NCI-H526 (cell line): Measurements from ENCODE around the gene FBXO44.

Experiments
- DNase-seq, 2 experiments: peaks; one replicate each; lab custom pipeline; 2025; lab: John Stamatoyannopoulos, UW

The FBXO44 gene

DNA sequence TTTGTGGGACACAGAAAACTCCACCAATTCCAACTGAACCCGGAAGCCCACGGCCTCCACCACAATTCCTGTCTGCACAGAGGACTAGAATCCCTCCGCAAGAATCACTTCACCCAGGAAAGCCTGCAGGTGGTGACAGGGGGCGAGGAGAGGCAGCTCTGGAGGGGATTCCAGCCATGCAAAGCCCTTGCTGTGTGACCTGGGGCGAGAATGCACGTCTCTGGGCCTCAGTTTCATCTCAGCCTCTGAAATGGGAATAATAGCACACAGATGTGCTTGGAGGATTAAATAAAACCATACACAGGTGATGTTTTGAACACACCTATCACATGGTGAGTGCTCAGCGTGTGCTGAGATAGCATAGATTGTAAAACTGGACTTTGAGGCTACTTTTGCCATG is 14.6 kb upstream of the FBXO44 start:
- DNase-seq = no peak

DNA sequence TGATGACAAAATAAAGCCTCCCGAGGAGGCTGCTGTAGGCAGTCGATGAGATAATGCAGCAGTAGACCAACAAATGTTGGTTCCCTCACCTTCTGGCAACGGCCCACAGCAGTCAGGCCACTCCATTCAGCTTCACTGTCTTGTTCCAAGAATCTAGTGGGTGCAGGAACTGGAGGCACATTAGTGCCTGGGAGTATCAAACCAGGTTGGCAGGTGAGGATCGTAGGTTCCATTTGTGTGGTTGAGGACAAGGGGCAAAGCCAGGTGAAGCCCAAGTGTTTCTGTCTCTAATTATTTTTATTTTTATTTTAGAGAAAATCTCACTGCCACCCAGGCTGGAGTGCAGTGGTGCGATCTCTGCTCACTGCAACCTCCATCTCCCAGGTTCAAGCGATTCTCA is 13.7 kb upstream of the FBXO44 start:
- DNase-seq = no peak

DNA sequence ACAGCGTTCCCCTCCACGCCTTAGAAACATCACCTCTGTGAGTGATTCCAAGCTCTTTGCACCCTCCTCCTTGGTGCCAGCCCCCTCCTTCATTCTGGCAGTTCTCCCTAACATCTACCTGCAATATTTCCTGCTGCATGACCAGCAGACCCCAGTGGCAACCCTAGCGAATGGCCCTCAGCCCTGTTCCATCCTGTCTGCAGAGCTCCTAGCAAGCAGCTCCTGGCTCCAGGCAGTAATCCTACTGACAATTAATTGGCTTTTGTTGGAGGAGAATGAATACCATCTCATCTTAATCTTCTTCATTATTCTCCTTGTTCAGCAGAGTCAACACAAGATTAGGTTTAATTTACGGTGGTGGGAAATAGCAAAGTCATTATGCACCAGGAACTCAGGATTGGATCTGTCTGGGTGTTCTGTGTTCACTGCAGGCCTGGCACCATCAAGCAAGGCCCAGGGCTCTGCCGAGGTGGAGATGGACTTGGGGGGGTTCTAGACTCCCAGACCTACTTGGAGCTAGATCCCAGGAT is 12.8 kb upstream of the FBXO44 start:
- no peak for DNase-seq

DNA sequence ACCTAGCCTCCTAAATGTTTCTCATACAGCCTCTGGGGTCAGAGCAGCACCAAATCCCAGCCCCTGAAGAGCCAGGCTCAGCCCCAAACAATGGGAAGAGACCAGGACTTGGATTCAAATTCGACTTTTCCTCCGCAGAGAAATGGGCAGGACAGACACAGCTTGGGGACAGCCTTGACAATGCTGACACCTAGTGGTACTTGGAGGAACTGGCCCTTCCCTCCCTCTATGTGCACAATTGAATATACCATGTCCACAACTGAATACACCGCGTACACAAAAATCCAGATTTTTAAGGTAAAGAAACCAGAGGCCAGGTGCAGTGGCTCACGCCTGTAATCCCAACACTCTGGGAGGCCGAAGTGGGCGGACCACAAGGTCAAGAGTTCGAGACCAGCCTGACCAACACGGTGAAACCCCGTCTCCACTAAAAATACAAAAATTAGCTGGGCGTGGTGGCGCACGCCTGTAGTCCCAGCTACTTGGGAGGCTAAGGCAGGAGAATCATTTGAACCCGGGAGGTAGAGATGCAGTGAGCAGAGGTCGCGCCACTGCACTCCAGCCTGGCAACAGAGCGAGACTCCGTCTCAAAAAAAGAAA is 12.2 kb upstream of the FBXO44 start:
- peak in 1 of 2 experiments; percentile 61 for DNase-seq

DNA sequence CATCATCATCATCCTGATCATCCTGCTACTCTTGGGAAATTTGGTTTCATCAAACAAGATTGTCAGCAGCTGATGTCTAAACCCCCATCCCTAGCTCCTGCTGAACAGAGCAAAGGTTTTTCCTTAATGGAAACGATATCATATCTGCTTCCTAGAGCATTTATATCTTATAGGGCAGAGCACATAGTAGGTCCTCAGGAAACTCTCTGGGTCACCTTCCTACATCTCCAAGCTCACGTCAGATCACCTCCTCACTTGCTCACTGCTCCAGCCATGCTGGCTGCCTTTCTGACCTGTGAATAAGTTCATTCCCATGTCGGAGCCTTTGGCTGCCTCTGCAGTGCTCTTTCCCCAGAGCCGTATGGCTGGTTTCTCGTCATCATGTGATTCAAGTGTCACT is 10.9 kb upstream of the FBXO44 start:
- no peak for DNase-seq

DNA sequence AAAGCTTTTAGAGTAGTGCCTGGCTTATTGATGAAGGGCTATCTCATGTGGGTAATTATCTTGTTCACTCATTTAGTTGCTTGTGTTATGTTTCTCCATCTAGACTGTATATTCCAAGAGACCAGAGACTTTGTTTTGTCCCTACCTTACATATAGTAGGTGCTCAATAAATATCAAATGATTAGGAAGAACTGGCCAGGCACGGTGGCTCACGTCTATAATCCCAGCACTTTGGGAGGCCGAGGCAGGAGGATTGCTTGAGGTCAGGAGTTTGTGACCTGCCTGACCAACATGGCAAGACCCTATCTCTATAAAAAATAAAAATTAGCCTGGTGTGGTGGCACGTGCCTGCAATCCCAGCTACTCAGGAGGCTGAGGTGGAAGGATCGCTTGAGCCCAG is 9.4 kb upstream of the FBXO44 start:
- no peak for DNase-seq

DNA sequence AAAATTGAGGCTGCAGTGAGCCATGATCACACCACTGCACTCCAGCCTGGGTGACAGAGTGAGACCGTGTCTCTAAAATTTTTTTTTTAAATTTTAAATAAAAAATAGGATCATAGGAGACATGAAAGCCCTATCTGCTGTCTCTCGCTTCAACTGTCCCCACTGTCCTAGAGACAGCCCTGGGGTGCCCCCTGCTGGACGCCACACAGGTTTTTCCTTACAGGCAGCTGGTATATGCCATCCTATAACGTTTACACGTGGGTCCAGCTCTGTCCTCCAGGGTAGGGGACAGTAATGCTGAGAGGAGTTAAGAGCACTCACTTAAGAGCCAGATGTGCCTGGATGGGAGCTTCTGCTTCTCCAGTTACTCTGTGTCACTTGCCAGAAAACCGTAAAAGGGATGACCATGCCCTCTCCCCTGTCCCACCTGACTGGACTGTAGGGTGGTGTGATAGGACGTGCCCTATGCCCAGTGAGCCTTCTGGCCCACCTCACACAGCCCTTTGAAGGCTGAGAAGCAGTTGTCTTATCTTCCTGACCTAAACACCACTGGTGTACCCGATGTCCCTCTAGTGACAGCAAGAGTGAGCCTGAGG is 8.9 kb upstream of the FBXO44 start:
- DNase-seq = peak; percentile 61 to 80

DNA sequence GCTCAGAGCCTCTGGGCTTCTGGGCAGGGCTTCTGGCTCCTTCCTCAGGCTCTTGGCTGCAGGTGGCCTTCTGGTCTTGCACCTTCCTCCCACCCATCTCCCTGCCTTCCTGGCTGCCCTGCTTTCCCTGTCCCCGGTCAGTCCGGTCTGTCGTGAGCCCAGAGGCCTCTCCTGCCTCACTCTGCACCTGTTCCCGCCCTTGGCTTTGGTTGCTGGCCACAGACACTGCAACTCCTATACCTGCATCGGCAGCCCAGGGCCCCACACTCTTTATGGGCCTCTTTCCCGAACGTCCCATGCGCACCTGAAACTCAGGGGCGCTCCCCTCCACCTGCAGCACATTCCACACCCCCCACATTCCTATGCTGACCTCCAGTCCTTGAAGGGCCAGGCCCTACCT is 8.4 kb upstream of the FBXO44 start:
- DNase-seq = no peak

DNA sequence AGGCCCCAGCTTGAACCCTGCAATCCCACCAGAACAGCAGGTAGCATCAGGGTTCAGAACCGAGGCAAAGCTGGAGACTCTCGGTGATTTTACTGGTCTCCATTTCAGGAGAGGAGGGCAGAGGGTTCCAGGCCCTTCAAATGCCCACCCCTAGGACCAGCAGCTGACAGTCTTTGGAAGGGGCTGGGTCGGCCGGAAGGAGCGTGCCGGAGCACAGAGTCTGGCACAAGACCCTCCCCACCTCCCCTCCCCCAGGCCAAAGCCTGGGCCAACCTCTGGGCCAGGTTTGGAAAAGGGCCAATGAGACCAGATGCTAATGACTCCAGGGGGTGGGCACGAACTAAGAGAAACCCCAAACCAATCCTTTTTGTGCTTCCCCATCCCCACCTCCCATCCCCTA is 7.3 kb upstream of the FBXO44 start:
- DNase-seq = no peak

DNA sequence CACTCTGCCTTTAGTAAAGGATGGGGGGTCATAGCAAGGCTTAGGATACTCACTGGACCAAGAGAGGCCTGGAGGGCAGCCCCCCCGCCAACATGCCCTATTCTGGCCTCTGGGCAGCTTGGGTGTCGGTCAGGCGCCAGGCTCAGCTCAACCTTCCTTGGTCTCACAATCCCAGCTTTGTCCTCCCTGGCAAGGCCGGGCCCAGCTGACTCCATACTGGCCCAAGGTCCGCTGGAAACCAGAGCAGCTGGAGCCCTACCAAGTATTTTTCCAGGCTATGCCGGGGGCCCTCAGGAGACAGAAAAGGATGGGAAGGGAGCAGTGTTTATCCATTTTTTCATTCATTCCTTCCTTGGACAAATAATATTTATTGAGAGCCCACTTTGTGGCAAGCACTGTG is 6.6 kb upstream of the FBXO44 start:
- no peak for DNase-seq

DNA sequence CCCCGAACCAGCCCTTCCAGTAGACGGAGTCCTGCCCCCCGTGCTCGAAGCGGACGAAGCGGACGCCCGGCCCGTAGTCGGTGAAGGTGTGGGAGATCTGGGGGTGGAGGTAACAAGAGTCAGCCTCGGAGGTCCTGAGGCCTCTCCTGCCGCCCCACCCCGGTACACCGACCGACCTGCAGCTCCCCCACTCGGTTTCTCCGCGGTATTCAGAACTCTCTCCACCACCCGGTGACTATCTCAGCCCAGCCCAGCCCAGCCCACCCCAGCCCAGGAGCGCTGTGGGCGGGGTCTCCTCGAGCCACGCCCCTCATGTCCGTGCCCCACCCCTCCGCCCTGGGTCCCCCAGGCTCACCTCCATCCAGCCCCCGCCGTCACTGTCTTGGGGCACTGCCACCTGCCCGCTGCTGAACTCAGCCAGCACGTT is 5.9 kb upstream of the FBXO44 start:
- DNase-seq = peak in 1 of 2 experiments; percentile 45

DNA sequence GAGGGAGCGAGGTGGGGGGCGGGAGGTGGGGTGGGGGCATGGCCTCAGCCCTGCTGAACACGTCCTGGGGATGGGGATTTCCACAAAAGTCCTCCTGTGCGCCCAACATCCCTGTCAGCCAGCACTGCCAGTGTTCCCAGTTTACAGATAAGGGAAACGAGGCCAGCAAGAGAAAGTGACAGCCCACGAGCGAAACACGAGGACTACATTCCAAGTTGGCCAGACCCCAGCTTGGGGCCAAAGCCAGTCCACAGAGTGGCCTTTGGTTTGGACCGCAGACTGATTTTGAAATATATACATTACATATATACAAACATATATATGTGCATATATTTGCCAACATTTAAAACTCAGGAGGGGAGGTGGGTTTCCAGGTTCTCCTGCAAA is 5.4 kb upstream of the FBXO44 start:
- no peak for DNase-seq

DNA sequence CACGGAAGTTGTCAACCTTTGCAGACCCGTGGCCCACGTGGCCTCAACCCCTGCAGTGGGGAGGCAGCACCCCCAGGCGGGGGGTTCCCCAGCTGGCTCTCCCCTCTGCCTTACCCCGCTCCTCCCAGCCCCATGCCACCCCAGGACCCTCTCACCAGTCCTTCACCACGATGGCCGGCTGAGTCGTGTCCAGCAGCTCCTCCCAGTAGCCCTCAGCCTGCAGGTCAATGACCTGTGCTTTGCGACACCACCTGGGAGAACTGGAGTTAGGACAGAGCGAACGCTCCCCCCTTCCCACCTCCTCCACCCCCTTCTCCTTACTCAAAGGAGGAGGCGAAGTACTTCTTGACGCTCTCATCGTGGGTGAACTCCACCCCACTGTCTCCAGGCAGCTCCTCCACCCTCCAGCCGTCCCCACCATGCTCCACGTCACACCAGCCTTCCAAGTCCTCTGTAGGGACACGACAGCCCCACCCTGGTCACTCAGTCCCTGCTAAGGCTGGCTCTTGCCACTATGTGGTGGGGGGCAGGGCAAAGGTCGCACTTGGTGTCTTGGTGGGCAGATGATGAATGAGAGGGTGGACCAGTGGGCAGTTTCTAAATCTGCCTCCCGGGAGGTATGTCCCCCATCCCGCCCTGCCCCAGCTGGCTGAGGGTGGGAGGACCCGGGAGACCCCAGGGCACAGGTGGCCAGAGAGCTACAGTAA is 4.9 kb upstream of the FBXO44 start:
- no peak for DNase-seq

DNA sequence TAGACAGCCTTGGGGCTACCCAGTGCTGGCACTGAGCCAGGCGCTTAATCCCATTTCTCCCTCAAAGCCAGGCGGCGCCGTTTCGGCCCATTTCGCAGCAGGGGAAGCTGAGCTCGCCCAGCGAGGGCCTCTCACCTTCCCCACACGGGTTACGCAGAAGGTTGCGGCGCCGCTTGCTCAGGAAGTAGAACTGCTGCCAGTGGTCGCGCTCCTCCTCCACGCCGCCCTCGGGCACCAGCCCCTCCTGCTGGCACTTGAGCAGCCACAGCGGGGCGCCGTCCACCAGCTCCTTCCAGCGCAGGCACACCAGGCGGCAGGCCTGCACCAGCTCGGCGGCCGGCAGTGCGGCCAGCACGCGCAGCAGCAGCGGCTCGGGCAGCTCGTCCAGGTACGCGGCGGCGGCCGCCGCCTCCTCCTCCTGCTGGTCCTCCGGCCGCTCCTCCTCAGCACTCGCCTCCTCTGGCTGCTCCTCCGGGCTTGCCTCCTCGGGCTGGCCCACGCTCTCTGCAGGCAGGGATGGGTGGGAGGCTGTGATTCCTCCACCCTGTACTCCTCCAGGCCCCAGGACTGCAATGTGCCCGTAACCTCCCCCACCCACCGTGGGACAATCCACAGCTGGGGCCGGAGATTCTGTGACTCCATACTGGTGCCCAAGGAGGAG is 4.2 kb upstream of the FBXO44 start:
- DNase-seq = peak; percentile 43 to 89

DNA sequence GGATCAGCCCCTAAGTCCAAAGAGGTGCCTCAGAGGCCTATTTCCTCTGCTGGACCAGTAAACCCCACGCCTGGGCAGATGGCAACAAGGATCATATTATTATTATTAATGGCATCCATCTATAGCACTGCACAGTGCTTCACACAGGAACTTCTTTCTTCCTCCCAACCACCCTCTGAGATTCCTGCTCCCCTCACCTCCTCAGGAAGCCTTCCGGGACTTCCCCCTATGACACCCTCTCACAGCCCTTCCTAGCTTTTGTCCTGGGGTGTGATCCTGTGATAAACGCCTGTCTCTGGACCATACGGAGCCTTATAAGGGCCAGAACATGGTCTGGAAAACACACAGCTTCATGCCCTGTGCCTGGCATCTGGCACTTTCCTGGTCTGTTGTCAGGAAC is 3.7 kb upstream of the FBXO44 start:
- DNase-seq = no peak

DNA sequence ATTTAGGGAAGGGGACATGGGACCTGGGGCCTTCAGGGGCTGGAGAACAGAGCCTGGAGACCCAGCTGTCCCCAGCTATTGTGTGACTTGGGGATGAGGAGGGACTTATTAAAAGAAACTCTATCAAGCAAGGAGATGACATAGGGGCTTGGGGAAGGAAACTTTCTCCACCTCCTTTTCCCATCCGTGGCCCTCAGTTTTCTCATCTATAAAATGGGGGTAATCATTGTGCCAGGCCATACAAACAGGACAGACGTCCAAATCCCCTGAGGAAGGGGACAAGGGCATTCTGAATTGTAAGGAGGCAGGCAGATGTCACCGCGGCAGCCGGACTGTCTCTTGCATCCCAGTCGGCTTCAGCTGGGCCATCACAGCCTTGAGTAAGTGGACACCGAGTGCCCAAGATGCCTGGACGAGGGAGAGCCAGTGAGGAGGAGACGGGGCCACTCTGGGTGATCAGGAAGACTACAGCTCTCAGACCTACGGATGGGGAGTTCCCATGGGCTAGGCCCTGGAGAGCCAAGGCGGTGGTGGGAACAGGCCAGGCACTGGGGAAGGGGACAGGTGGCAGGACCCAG is 2.4 kb upstream of the FBXO44 start:
- DNase-seq = no peak

DNA sequence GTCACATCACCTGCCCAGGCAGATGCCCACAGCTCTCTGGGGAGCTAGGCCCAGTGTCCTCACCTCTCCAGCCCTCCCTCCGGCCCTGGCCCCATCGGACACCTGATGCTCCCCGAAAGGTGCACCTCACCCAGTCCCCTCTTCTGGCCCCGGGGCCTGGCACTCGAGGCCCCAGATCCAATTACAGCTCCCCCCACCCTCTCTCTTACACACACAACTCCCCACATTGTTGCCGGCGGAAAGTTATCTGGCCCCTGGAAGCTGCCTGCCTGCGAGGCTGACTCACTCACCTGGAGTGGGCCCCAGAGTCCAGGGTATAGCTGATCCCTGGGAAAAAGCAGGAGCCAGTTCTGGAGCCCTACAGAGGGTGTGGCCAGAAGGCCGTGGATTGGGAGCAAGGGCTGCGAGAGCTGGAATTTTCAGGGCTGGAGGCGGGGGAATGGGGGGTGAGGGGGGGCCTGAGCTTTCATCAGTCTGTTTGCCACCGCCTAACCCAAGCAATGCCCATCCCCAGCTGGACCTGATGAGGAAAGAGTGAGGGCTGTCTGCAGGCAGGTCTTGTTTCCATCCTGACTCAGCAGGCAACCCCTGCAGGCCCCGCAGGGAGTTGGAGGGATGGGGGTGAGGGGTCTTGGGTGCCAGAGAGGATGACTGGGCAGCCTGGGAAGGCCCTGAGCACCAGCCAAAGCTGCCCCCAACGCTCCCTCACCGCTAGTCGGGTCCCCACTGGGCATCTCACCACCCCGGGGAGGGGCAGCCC is 1.4 kb upstream of the FBXO44 start:
- no peak for DNase-seq

DNA sequence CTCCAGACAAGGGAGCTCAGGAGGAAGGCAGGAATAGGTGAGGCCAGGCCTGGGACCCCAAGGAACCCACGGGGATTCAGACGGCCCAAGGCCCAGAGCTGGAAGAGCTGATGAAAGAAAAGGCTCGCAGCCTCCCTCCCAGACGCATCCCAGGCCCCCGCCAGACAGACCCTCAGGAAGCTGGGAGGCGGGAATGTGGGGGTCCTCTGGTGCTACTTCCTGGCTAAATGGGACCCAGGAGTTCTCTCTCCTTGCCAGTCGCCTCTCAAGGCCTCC is 878 bp upstream of the FBXO44 start:
- DNase-seq = no peak

DNA sequence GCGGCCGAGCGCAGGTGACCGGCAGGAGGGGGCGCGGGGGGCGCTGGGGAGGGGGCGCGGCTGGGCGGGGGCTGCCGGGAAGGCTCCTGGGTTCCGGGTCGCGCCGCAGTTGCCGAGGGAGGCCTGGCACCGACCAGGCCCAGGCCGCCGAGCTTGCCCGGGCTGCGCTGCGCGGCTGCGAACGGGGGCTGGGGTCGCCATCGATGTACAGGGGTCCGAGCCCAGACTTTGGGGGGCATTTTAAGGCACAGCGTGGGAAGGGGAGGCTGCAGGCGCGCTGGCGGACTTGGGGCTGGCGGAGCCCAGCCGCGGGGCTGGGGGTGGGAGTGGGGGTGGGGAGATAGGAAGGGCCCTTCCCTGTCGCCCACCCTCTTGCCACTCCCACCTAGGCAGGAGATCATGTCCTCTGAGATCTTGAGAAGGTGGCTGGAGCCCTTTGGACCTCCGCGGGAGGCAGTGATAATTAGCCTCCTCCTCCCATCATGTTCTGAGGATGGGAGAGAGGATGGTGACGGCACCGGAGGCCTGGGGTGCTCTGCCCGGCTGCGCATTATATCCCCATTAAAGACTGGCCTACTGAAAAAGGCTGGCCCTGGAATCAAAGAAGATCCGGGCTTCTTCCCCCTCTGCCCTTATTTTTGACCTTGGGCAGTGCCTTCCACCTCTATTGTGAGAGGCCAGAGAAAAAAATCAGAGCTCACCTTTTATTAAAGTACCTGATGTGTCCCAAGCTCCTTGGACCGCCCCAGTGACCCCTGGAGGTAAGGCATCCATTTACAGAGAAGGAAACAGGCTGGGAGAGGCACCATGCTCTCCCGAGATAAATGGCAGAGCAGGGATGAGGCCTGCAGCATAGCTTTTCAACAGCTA is 497 bp downstream of the FBXO44 start:
- no peak for DNase-seq

DNA sequence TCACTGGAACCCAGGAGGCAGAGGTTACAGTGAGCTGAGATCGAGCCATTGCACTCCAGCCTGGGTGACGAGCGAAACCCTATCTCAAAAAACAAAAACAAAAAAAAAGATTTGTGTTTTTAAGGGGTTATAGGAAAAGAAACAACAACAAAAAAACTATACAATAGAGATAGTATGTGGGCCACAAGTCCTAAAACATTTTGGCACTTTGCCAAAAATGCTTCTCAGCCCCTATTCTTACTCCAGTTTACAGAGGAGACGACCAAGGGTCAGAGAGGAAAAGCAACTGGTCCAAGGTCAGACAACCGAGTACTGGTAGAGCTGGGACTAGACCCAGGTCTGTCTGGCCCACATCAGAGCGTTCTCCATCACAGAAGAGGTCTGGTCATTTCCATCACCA is 3.0 kb downstream of the FBXO44 start:
- DNase-seq = no peak

DNA sequence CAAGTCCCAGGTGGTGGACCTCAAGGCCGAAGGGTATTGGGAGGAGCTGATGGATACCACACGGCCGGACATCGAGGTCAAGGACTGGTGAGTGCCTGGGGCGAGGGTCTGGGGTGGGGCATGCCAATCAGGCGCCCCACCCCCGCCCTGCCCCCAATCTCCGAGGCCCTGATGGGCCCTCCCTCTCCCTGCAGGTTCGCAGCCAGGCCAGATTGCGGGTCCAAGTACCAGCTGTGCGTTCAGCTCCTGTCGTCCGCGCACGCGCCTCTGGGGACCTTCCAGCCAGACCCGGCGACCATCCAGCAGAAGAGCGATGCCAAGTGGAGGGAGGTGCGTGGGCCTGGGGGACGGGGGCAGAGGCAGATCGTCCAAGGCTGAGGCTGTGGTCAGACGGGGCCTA is 3.9 kb downstream of the FBXO44 start:
- no peak for DNase-seq
